ENCODE data around the gene DSCAML1.

DNA sequence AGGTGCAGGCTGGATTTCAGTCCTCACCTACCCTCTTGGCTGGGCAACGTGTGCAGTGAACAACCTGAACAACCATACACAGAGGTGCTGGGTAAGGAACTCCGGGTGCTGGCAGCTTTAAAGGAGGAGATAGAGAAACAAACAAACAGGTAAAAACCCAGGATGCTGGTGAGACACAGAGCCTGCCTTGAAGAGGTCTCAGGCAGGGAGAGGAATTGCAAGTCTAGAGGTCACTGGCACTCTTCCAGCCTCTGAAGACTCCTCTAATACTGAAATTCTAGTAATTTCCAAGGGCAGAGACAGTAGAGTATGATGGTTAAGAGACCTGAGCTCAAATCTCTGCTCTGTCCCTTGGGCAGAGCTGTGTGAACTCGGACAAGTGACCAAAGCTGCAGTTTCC lies 276.8 kb downstream of the DSCAML1 start:
- TF ChIP-seq EZH2 (IDR thresholded peaks at IDR 0.05; ENCODE audit: insufficient read depth, low read length) (no peak), CTCF (IDR thresholded peaks at IDR 0.05; ENCODE audit: insufficient read depth, low read depth, low read length) (no peak)
